Measurements from ENCODE around the gene ZGPAT.

The ZGPAT gene

DNA sequence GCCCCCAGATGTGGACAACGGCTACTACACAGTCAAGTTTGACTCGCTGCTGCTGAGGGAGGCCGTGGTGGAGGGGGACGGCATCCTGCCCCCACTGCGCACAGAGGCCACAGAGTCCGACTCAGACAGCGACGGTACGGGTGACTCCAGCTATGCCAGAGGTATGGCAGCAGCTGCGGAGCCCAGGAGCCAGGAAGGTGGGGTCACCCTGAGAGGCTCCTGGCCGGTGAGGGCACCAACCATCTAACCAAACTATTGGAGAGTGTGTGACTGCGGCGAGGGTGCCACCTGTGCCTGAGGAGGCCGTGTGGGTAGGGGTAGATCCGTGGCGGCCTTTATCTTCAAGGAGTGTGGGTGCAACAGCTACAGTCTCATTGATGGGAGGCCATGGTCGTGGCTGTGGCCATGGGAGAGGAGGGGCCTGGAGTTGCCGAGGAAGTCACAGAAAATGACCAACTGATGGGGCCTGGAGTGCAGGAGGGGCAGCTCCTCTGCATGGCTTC, 25.8 kb downstream of the ZGPAT start:
- no peak for DNase-seq (ENCODE audit: low read depth in 3 of 3)

DNA sequence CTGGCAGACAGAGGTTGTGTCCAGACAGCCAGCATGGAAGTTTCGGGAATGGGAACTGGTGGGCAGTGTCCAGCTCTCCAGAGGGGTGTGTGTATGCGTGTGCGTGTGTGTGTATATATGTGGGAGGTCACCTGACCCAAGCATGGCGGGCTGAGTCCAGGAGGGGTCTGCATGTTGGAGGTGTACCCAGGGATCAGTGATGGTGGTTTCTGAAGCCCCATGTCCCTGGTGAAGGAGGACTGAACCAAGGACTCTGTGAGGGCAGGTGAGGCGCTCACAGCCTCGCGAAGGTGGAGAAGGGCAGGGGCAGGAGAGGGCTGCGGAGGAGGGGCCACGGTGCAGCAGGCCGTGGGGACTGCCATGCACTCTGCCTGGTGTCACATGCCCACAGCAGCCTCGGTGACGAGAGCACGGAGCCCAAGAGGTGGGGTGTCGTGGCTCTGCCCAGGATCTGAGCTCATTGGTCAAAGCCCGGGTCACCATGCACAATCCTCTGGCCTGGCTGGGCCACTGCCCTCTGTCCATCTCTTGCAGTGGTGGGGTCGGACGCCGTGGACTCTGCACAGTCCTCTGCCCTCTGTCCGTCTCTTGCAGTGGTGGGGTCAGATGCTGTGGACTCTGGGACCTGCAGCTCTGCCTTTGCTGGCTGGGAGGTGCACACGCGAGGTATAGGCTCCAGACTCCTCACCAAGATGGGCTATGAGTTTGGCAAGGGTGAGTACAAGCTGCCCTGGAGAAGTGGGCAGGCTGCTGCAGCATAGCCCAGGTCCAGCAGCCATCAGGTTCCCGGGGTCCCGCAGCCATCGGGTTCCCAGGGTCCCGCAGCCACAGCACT, 26.5 kb downstream of the ZGPAT start:
- DNase-seq (ENCODE audit: low read depth in 3 of 3), result no peak

DNA sequence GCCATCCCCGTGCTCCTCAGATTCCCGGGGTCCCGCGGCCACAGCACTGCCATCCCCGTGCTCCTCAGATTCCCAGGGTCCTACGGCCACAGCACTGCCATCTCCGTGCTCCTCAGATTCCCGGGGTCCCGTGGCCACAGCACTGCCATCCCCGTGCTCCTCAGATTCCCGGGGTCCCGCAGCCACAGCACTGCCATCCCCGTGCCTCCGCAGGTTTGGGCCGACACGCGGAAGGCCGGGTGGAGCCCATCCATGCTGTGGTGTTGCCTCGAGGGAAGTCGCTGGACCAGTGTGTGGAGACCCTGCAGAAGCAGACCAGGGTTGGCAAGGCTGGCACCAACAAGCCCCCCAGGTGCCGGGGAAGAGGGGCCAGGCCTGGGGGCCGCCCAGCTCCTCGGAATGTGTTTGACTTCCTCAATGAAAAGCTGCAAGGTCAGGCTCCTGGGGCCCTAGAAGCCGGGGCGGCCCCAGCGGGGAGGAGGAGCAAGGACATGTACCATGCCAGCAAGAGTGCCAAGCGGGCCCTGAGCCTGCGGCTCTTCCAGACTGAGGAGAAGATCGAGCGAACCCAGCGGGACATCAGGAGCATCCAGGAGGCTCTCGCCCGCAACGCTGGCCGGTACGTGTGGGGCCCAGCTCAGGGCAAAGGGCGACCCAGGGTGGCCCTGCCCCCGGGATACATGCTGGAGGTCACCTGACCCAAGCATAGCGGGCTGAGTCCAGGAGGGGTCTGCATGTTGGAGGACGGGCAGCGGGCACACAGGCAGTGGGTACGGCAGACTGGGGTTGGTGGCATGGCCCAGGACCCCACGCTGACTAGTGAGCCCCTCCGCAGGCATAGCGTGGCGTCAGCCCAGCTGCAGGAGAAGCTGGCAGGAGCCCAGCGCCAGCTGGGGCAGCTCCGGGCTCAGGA, 27.4 kb downstream of the ZGPAT start:
- no peak for DNase-seq (ENCODE audit: low read depth in 3 of 3)

DNA sequence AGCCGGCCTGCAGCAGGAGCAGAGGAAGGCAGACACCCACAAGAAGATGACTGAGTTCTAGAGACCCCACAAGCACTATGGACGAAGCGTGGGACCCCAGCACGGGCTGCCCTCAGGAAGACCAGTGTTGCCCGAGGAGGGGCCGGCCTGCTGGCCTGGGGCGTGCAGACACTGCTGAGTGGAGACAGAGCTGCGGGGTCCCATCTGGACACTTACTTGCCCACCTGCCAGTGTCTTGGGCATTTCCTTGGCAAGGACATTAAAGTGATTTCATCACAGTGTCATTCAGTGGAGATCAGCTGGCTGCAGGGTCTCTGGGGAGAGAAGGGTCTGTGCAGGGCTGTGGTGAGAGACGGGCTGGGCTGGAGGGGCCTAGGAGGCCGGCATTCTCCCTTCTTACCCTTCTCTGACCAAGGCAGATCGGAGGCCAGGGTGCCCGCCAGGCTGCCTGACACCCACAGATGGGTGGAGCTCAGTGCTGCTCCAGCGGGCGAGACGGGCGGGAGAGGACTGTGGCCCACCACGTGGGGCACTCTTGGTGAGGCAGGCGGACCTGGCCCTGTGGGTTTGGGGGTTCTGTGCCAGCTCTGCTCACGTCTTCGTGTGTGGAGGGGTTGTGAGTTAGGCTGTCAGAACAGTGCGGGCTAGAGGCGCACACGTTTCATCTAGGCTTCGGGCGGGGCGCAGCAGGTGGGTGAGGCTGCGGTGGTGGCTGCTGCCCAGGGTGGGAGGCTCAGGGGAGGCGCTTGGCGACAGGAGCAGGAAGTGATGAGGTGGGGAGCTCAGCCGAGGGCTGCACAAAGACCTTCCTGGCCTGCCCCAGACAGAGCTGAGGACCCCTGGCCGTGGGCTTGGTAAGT, 28.2 kb downstream of the ZGPAT start, which contains the start of gene LIME1:
Gene LIME1 (plus strand): TSS at position 806 of the 860 bp plus-strand sequence. CDS start 886 bp downstream, outside the sequence.
- DNase-seq (ENCODE audit: low read depth in 3 of 3), result no peak

DNA sequence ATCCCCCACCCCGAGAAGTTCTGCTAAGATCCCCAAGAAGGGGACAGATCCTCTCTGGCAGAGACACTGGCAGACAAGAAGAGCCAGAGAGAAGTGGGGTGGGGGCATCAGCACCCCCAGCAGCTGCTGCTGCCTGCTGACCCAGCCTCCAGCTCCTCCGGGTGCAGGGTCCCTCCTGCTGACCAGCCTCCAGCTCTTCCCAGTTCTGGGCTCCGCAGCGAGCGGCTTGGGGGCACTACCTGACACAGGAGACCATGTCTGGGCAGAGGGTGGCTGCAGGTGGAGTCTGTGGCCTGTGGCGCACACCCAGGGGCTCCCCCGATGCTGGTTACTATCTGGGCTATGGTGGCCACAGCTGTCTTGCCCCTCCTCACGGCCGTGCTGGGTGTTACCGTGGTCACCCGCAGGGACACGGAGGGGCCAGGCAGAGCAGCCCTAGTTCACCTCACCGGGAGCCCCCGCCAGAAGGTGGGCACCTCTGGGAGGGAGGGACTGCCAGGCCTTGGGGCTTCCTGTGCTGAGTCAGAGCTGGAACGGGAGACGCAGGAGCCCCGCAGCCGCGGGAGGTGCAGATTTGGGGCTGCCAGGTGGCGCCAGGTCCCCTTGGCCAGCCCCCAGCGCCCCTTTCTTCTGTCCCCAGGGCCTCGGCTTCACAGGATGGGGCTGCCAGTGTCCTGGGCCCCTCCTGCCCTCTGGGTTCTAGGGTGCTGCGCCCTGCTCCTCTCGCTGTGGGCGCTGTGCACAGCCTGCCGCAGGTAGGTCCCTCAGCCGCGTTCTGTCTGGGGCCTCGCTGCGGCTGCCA, 29.3 kb downstream of the ZGPAT start:
- DNase-seq (ENCODE audit: low read depth in 3 of 3), result no peak

DNA sequence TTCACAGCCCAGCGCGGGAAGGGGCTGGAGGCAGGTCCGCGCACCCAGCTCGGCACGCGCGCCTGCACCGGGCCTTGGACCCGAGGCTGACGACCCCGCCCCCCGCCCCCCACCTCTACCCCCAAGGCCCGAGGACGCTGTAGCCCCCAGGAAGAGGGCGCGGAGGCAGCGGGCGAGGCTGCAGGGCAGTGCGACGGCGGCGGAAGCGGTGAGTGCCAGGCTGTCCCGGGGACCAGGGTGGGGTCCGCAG, 29.8 kb downstream of the ZGPAT start:
- DNase-seq (ENCODE audit: low read depth in 3 of 3), result no peak

DNA sequence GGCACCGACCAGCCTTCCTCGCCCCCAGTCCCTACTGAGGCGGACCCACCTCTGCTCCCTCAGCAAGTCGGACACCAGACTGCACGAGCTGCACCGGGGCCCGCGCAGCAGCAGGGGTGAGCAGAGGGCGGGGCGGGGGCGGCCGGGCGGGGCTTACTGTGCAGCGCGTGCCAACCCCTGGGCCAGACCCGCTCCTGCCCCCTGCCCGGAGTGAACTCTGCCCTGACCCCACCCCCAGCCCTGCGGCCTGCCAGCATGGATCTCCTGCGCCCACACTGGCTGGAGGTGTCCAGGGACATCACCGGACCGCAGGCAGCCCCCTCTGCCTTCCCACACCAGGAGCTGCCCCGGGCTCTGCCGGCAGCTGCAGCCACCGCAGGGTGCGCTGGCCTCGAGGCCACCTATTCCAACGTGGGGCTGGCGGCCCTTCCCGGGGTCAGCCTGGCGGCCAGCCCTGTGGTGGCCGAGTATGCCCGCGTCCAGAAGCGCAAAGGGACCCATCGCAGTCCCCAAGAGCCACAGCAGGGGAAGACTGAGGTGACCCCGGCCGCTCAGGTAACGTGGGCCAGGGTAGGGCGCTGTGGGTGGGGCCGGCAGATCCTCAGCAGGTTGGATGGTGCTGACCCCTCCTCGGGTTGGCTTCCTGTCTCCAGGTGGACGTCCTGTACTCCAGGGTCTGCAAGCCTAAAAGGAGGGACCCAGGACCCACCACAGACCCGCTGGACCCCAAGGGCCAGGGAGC, 30.3 kb downstream of the ZGPAT start:
- no peak for DNase-seq (ENCODE audit: low read depth in 3 of 3)

DNA sequence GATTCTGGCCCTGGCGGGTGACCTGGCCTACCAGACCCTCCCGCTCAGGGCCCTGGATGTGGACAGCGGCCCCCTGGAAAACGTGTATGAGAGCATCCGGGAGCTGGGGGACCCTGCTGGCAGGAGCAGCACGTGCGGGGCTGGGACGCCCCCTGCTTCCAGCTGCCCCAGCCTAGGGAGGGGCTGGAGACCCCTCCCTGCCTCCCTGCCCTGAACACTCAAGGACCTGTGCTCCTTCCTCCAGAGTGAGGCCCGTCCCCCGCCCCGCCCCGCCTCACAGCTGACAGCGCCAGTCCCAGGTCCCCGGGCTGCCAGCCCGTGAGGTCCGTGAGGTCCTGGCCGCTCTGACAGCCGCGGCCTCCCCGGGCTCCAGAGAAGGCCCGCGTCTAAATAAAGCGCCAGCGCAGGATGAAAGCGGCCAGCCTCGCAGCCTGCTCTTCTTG, 30.9 kb downstream of the ZGPAT start:
- DNase-seq (ENCODE audit: low read depth in 3 of 3), result no peak

DNA sequence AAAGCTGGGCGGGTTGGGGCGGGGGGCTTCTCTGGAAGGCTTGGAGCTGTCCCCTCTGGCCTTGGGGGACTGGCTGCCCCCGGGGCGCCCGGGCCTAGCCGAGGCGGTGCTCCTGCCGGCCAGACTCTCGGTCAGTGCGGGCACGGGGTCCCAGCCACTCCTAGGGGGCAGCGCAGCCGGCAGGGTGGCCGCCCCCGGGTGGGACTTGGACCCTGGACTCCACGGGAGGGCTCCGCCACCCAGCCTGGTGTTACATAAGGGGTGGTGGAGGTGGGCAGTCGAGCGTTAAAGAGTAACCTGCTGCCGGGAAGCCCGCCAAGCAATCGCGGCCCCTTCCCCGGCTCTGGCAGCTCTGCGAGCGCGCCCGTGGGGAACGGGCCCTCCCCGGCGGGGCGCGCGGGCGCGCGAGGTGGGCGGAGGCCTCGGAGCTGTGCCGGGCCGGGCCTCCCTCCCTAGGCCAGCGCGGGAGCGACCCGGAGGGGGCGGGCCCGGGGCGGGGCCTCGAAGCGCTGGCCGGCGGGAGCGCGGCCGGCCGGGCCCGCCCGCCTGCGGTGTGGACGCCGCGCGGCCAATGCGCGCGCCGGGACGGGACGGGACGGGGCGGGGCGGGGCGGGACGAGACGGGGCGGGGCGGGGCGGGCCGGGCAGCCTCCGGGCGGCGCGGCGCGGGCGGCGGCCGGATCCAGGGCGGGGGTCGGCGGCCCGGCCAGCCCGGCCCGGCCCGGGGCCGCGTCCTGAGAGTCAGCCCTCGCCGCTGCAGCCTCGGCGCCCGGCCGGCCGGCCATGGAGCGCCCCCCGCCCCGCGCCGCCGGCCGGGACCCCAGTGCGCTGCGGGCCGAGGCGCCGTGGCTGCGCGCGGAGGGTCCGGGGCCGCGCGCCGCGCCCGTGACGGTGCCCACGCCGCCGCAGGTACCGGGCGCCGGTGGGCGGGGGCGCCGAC, 31.6 kb downstream of the ZGPAT start, which contains the start of gene SLC2A4RG:
Gene SLC2A4RG (plus strand): TSS at position 647 of the 940 bp plus-strand sequence. CDS start 137 bp downstream, at position 784.
- DNase-seq (ENCODE audit: low read depth in 3 of 3), result no peak

DNA sequence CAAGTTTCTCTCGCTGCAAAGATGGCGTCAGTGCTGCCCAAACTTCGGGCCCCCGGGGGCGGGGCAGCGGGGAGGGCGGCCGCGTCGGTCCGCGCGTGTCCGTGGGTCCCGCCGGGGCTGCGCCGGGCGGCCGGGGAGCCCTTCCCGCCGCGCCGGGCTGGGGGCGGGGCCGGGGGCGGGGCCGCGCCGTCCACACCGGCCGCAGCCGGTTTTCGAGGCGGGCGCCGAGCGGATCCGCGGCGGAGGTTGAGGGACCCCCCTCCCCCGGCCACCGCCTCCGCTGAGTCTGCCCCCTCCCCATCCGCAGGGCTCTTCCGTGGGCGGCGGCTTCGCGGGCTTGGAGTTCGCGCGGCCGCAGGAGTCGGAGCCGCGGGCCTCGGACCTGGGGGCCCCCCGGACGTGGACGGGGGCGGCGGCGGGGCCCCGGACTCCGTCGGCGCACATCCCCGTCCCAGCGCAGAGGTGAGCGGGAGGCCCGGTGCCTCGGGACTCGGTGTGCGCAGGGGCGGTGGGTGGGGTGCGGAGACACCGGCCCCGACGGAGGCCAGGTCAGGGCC, 32.3 kb downstream of the ZGPAT start:
- no peak for DNase-seq (ENCODE audit: low read depth in 3 of 3)

DNA sequence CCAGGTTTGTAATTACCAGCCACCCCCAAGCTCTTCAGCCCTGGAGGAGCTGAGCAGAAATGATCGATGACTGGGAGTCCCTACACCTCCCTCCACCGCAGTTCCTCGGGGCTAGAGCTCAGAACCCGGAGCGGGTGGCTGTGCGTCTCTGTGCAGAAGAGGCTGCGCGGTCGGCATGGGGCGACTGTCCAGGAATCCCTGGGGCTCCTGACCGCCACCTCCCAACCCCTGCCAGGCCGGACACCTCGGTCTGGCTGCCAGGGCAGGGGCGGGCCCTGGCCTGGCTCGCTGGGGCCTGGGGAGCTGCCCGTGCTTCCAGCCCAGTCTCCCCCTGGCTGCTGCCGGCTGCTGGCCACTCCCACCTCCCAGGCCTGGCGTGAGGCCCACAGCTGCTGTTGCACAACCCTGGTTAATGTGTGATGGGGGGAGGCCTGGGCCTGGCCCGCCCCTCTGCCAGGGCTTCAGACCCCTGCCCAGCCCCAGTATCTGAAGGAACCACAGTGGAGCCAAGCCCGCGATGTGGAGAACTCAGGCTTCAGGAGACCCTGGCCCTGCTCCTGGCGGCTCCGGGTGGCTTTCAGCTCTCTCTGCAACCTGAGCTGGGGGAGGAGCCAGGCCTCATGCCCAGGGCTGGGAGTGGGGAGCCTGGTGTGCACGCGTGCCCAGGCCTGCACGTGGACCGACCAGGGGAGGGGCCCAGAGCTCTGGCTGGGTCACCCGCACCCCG, 33.0 kb downstream of the ZGPAT start:
- no peak for DNase-seq (ENCODE audit: low read depth in 3 of 3)

DNA sequence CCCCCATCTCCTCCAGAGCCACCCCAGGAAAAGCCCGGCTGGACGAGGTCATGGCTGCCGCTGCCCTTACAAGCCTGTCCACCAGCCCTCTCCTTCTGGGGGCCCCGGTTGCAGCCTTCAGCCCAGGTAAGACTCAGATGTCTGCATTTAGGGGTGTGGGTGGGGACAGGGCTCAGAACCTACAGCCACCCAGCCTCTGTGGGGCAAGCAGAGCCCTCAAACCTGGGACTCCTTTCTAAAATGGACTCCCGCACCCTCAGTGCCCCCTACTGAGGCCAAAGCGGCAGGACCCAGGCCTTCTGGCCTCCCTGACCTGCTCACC, 33.5 kb downstream of the ZGPAT start:
- no peak for DNase-seq (ENCODE audit: low read depth in 3 of 3)

DNA sequence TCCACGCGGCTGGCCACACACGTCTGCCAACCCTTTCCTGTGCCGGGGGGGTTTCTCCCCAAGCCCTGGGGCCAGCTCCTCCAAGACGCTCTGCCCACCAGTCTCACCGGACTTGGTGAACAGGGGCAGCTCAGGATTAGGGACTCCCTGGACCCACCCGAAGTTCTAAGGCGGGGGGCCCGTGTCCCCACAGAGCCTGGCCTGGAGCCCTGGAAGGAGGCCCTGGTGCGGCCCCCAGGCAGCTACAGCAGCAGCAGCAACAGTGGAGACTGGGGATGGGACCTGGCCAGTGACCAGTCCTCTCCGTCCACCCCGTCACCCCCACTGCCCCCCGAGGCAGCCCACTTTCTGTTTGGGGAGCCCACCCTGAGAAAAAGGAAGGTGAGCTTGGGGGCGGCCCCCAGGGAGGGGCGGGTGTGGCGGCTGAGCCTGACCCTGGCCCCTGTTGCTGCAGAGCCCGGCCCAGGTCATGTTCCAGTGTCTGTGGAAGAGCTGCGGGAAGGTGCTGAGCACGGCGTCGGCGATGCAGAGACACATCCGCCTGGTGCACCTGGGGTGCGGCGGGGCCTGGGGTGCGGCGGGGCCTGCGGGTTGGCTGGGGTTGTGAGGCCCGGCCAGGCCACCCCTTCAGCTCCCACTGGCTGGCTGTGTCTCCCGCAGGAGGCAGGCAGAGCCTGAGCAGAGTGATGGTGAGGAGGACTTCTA, 34.0 kb downstream of the ZGPAT start:
- DNase-seq (ENCODE audit: low read depth in 3 of 3), result no peak

DNA sequence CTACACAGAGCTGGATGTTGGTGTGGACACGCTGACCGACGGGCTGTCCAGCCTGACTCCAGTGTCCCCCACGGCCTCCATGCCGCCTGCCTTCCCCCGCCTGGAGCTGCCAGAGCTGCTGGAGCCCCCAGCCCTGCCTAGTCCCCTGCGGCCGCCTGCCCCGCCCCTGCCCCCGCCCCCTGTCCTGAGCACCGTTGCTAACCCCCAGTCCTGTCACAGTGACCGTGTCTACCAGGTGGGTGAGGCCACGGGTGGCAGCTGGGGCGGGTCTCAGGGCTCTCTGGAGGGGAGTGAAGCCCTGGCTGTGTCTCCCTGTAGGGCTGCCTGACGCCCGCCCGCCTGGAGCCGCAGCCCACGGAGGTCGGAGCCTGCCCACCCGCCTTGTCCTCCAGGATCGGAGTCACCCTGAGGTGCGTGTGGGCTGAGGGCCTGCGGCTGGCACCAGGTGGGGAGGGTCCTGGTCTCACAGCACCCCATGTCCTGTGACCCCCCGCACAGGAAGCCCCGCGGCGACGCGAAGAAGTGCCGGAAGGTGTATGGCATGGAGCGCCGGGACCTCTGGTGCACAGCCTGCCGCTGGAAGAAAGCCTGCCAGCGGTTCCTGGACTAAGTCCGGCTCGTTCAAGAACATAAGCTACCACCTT, 34.7 kb downstream of the ZGPAT start:
- no peak for DNase-seq (ENCODE audit: low read depth in 3 of 3)

DNA sequence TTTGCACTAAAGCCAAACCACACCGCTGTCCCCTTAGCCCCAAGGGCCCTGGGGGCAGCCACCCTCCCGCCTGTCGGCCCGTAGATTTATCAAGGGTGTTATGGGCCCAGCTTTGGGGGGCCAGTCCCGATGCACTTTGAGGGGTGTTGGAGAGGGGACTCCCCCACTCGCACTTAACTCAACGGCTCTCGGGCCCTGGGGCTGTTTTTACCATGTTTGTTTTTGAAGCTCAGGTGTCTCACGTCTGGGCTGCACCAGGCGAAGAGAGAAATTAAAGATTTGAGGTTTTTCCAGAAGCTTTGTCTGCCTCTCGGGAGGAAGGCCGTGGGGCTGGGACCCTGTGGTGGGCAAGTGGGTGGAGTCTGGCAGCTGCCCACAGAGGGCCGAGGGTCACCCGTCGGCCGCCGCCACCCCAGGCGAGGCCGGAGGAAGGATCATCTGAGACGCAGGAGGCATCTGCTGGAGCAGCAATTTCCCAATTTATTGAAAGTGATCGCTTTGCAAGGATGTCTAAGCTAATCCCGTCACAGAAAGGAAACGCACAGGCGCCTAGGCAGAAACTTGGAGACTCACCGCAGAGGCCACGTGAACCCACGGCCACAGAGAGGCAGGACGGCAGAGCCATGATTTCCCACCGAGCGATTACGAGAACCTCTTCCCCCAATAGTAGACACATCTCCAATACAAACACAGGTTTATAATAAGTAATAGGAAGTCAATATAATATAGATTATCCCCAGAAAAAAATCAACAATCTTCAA, 35.6 kb downstream of the ZGPAT start:
- DNase-seq (ENCODE audit: low read depth in 3 of 3), result no peak

DNA sequence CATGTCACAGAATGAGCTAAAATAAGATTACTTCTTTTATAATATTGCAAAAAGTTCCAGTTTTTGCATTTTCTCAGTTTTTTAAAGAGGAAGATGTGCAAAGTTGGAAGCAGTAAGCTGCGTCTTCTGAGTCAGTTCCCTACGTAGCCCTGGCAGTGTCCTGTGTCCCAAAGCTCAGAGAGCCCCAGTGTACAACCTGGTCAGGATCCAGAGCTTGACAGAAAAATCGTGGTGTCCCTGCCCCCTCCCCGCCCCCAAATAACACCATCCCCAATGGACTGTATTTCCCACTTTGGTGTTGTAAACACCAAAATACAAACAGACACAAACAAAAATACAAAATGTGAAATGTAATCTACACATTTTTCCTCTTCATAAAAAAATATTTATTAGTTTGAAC, 36.3 kb downstream of the ZGPAT start:
- DNase-seq (ENCODE audit: low read depth in 3 of 3), result no peak
